LNCAP (cell line): Measurements from ENCODE around the gene NDUFS2.

Experiments
- TF ChIP-seq, protein P1 (sequence below): fragments of 450-650 bp; IDR thresholded peaks from 2 replicates; pipeline ENCODE4 v1.5.1; 2017; ENCODE audit warnings: mild to moderate bottlenecking

The NDUFS2 gene

DNA sequence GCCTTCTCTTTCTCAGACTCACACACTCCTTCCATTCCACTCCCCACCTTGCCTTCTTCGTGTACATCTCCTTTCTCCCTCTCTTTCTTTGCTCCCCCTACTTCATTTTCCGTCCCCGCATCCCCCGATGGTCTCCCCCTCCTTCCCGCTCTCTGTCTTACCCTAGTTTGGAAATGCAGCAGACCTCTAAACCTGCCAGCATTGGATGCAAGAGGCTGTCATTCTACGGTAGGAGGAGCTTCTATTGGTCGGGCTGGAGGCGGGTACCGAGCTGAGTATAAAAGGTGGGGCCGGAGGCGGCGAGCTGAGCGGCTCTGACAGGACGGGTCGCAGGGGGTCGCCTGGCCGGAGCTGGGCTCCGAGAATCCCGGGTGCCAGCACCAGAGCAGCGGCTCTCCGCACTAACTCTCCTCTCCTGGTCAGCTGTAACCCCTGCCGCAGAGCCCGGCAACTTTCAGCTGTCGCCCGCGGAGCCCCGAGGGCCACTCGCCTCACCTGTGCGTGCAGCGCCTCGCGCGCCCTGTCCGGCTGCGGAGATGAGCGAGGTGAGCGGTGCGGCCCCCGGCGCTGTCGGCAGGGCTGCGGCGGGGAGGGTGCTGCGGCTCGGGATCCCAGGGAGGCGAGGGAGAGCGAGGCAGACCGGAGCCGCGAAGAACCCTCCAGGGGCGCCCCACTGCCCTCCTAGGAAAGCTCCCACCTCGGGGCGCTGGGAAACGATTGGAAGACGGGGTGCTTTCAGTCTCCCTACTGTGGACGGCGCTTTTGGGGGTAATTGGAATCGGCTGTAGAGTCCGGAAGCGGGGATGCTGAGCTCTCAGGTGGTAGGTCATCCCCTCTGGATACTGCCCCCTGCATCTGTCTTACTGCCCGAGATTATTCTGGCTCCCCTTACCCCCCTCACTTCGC lies 56.5 kb downstream of the NDUFS2 start, which contains the start of gene PCP4L1:
Gene PCP4L1, plus strand, starts transcription at position 307 of the 906 bp plus-strand sequence. Its CDS starts 230 bp downstream, at position 537.
- TF ChIP-seq, protein P1, sequence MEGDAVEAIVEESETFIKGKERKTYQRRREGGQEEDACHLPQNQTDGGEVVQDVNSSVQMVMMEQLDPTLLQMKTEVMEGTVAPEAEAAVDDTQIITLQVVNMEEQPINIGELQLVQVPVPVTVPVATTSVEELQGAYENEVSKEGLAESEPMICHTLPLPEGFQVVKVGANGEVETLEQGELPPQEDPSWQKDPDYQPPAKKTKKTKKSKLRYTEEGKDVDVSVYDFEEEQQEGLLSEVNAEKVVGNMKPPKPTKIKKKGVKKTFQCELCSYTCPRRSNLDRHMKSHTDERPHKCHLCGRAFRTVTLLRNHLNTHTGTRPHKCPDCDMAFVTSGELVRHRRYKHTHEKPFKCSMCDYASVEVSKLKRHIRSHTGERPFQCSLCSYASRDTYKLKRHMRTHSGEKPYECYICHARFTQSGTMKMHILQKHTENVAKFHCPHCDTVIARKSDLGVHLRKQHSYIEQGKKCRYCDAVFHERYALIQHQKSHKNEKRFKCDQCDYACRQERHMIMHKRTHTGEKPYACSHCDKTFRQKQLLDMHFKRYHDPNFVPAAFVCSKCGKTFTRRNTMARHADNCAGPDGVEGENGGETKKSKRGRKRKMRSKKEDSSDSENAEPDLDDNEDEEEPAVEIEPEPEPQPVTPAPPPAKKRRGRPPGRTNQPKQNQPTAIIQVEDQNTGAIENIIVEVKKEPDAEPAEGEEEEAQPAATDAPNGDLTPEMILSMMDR: no peak

DNA sequence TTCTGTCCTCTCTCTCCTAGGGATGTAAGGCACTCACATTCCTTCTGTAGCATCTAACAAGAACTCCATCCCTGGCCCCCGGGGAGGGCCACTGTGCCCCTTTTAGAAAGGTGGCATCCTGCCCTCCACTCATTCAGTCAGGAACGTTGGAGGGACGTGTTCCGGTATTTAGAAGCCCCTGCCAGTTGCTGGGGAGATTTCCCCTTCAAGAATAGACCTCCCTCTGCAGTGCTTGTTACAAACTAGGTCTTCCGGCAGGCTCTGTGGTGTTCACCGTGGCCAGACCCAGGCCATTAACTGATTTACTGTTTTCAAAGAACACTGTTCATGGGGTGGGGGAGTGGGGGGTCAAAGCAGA lies 57.2 kb downstream of the NDUFS2 start:
- TF ChIP-seq, protein P1: no peak

DNA sequence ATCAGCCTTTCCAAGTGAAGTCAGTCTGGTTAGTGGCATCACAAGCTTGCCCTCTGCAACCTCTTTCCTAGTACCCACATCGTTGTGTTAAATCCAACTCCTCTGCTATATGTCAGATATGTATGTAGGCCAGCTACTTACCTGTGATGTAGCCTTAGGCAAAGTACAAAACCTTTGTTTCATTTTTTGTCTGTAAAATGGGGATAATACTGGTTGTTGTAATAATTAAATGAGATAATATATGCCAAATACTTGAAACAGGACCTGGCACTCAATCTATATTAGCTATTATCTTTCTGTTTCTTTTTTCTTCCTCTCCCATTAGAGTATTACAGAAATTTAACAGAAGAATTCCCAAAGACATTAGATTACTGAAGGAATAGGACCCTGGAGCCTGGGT lies 57.6 kb downstream of the NDUFS2 start:
- TF ChIP-seq, protein P1: no peak

DNA sequence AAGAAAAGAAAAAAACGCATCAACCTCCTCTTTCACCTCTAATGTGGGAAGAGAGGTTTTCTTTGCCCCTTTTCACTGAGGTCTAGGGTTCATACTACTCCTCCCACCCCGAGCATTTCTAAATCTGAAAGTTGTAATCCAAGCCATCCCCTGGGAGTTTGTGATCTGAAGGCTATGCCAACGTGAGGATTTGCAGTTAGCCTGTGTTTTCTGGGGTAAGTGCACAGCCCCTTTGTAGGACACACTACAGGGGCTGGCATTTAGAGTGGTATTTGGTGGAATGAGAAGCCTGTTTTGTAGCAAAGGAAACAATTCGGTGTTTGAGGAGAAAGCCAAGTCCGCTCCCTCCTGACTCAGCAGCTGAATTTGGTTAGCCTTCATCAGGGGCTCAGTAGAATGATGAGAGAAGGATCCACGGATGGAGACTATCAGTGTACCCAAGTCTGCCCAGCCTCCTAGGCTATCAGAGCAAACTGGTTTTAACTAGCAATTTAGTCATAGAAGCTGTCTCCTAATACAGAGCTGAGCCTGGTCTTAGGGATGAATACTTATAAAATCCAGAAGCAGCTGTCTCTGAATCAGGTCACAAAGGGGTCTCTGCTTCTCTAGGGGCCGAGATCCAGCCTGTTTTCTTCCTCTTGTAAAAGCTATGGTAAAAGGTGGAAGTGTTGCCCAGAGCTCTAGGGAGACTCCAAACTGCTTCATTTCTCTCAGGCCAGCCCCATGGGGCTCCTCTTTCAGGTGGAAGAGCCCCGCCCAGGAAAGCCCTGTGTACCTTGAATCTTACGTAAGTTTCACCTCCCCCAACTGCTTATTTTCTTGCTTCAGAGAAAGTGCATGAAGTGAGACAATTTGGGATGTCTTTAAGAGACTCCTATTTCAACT lies 58.5 kb downstream of the NDUFS2 start:
- TF ChIP-seq, protein P1: no peak

DNA sequence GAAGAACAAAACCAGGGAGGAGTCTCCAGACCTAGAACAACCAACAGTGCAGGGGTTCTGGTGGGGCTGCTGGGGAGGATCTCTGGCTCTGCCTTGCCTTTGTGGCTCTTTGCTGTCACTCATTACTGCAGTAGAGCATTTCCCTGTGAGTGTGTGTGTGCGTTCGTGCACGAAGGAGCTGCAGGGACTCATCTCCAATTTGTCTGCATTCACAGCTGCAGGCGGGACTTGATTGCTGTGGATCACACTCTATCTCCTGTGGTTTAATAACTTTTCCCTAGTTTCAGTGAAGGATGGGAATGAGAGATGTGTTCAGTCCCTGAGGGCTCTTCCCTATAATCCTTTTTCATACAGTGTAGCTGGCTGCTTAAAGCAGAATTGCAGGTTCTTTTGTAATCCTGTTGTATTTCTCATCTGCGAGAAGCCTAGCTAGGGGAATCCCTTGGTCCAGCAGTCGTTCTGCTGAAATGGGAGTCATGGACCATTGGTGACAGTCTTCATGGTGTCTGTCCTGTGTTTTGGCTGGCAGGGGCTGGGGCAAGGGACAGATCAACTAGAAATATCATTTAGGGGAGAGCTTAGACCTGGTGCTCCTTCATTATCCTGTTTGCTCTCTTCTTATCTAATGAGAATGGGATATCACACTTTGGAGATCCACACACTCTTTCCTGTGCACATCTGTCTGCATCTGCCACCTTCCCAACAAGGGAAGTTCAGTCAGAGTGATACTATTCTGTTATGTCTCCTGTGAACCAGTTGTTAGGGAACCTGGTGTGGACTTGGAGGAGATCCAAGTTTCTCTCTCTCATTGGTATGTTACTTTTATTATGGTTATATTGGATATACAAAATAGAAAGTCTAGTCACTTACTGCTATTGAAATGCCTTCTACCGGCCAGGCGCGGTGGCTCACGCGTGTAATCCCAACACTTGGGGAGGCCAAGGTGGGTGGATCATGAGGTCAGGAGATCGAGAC lies 59.4 kb downstream of the NDUFS2 start:
- TF ChIP-seq, protein P1: no peak
